GM12878 (cell line): ENCODE results near the gene ADGRD2. TPM values are rescaled to one million over a fixed set of nuclear protein-coding genes. Genes with fewer than 3 reads are reported as not detected.

Experiments
- ATAC-seq: fragments of 200-7000 bp; cut with Tn5 transposase; 3 replicates; pipeline ENCODE4 v1.9.1; 2020; ENCODE audit warnings: mild to moderate bottlenecking, moderate library complexity
- BruUV-seq: library from RNA; stranded (reverse); fragments of 400-500 nt; replicated peaks from 2 replicates; lab custom pipeline; 2021; lab: Mats Ljungman, UMichigan
- CTCF ChIA-PET: fragments of 300-600 bp; sonication (Branson Sonifier 250); formaldehyde crosslinking; extraction: SDS; loops from one replicate; lab custom pipeline; 2021; ENCODE audit warnings: inconsistent platforms; lab: Yijun Ruan, JAX
- POLR2A ChIA-PET: fragments of 350-600 bp; formaldehyde crosslinking; extraction: SDS; loops from one replicate; lab custom pipeline; 2021; ENCODE audit warnings: inconsistent platforms; lab: Charles Lee
- RAD21 ChIA-PET: fragments of 300-600 bp; sonication (Branson Sonifier 250); formaldehyde crosslinking; loops from one replicate; lab custom pipeline; 2023; ENCODE audit warnings: antibody characterized with exemption; ENCODE audit not compliant: unreplicated experiment; lab: Charles Lee
- SMC1A ChIA-PET: fragments of 300-600 bp; sonication (Branson Sonifier 250); formaldehyde crosslinking; loops from one replicate; lab custom pipeline; 2023; ENCODE audit not compliant: unreplicated experiment, uncharacterized antibody; lab: Charles Lee
- DNase-seq: peaks from one replicate; pipeline ENCODE4 v3.0.0-alpha.2; 2011; ENCODE audit warnings: low read depth, low spot score
- FAIRE-seq: peaks from 3 replicates; lab custom pipeline; 2011; peaks lifted over from hg19 to GRCh38; lab: Jason Lieb, UNC
- H2AFZ ChIP-seq: 2 replicates; pipeline ENCODE4 v1.6.0; 2011; ENCODE audit warnings: low read depth, low read length, control low read depth; ENCODE audit not compliant: control insufficient read depth
- H3K27ac ChIP-seq: 2 replicates; pipeline ENCODE4 v1.5.1; 2011; ENCODE audit warnings: control low read depth; ENCODE audit not compliant: control insufficient read depth, insufficient read depth
- H3K27me3 ChIP-seq, 2 experiments: replicated peaks in 1 of 2; 2 replicates each; pipeline versions ENCODE4 v1.6.0 to v1.6.1; 2011; ENCODE audit warnings: low read length in 1 of 2; ENCODE audit not compliant: control insufficient read depth in 2 of 2, insufficient read depth in 2 of 2
- H3K36me3 ChIP-seq, 2 experiments: 2 replicates each; pipeline ENCODE4 v1.5.1; 2011; ENCODE audit warnings: low read length in 1 of 2; ENCODE audit not compliant: control insufficient read depth in 2 of 2, insufficient read depth in 2 of 2
- H3K4me1 ChIP-seq: 2 replicates; pipeline ENCODE4 v1.6.1; 2011; ENCODE audit warnings: mild to moderate bottlenecking, low read length, moderate library complexity, mixed read lengths; ENCODE audit not compliant: control insufficient read depth, insufficient read depth
- H3K4me2 ChIP-seq: 2 replicates; pipeline ENCODE4 v1.6.0; 2011; ENCODE audit warnings: control low read depth; ENCODE audit not compliant: control insufficient read depth, insufficient read depth
- H3K4me3 ChIP-seq: fragments of 200-600 bp; sonication (generic); 2 replicates; pipeline ENCODE4 v1.5.1; 2016
- H3K79me2 ChIP-seq: 2 replicates; pipeline ENCODE4 v1.6.0; 2011; ENCODE audit warnings: low read length; ENCODE audit not compliant: control insufficient read depth, insufficient read depth
- H3K9ac ChIP-seq: 2 replicates; pipeline ENCODE4 v1.8.0; 2011; ENCODE audit warnings: low read length, control low read depth, mixed read lengths; ENCODE audit not compliant: control insufficient read depth, insufficient read depth
- H3K9me3 ChIP-seq: replicated peaks from 3 replicates; pipeline ENCODE4 v1.5.1; 2011; ENCODE audit warnings: mild to moderate bottlenecking, low read length; ENCODE audit not compliant: control insufficient read depth, insufficient read depth
- H4K20me1 ChIP-seq: 2 replicates; pipeline ENCODE4 v1.6.0; 2011; ENCODE audit not compliant: control insufficient read depth, insufficient read depth
- BRCA1 ChIP-seq: IDR thresholded peaks from 2 replicates; pipeline ENCODE4 v1.6.1; 2011; ENCODE audit warnings: low read depth, low read length, improper control_type of control experiment
- CHD1 ChIP-seq: IDR thresholded peaks from 2 replicates; pipeline ENCODE4 v1.6.1; 2012; ENCODE audit warnings: low read depth, low read length, improper control_type of control experiment
- CHD4 ChIP-seq: fragments of 200-600 bp; sonication (generic); IDR thresholded peaks from 2 replicates; pipeline ENCODE4 v1.6.1; 2016; ENCODE audit warnings: mild to moderate bottlenecking
- E2F4 ChIP-seq: IDR thresholded peaks from 2 replicates; pipeline ENCODE4 v1.6.1; 2012; ENCODE audit warnings: low read depth, low read length, improper control_type of control experiment
- EGR1 ChIP-seq, 2 experiments: IDR thresholded peaks; 1 replicate in 1 of 2; 2 replicates in 1 of 2; pipeline ENCODE4 v1.6.1; 2011 to 2012; ENCODE audit warnings: low read depth in 2 of 2, low read length in 2 of 2, borderline replicate concordance in 1 of 2, mild to moderate bottlenecking in 1 of 2, moderate library complexity in 1 of 2
- FOS ChIP-seq: IDR thresholded peaks from 3 replicates; pipeline ENCODE4 v1.6.1; 2011; ENCODE audit warnings: borderline replicate concordance; ENCODE audit not compliant: insufficient read length; ENCODE audit errors: extremely low read depth
- IKZF1 ChIP-seq: fragments of 450-650 bp; conservative IDR thresholded peaks from 2 replicates; pipeline ENCODE4 v1.6.1; 2017; ENCODE audit warnings: antibody characterized with exemption, mild to moderate bottlenecking
- IRF4 ChIP-seq: IDR thresholded peaks from 2 replicates; pipeline ENCODE4 v1.6.1; 2011; ENCODE audit warnings: low read depth, low read length
- MLLT1 ChIP-seq: fragments of 450-650 bp; IDR thresholded peaks from 2 replicates; pipeline ENCODE4 v1.6.1; 2016; ENCODE audit warnings: mild to moderate bottlenecking
- NFIC ChIP-seq: IDR thresholded peaks from 2 replicates; pipeline ENCODE4 v1.6.1; 2012; ENCODE audit warnings: low read depth, mild to moderate bottlenecking, inconsistent platforms, low read length, moderate library complexity
- SRF ChIP-seq, 2 experiments: IDR thresholded peaks; 2 replicates each; pipeline ENCODE4 v1.6.1; 2011; ENCODE audit warnings: low read depth in 2 of 2, low read length in 2 of 2, mild to moderate bottlenecking in 1 of 2, moderate library complexity in 1 of 2
- STAT1 ChIP-seq: fragments of 450-650 bp; conservative IDR thresholded peaks from 2 replicates; pipeline ENCODE4 v1.6.1; 2014; ENCODE audit warnings: antibody characterized with exemption, mild to moderate bottlenecking
- TBL1XR1 ChIP-seq: IDR thresholded peaks from 2 replicates; pipeline ENCODE4 v1.6.1; 2012; ENCODE audit warnings: low read depth, low read length, improper control_type of control experiment
- USF1 ChIP-seq: IDR thresholded peaks from 2 replicates; pipeline ENCODE4 v1.6.1; 2011; ENCODE audit warnings: borderline replicate concordance, low read depth, mild to moderate bottlenecking, moderate library complexity, mixed read lengths, low read length; ENCODE audit not compliant: insufficient read depth; ENCODE audit errors: extremely low read length
- ZZZ3 ChIP-seq: IDR thresholded peaks from 2 replicates; pipeline ENCODE4 v1.6.1; 2011; ENCODE audit warnings: low read depth; ENCODE audit not compliant: control insufficient read depth, insufficient read length
- WGBS: methylation state at CpG from one replicate; pipeline ENCODE4 v1.1.6; 2016; ENCODE audit warnings: low lambda C conversion rate; ENCODE audit not compliant: insufficient replicate concordance, insufficient coverage; ENCODE audit errors: missing lambda C conversion rate; 5-methylcytosine and 5-hydroxymethylcytosine counted together
- in situ Hi-C: fragments of 300-500 bp; cut with MboI; formaldehyde crosslinking; loops from 9 replicates; pipeline ENCODE4 v1.14.3; 2018; ENCODE audit warnings: mixed read lengths
- intact Hi-C: fragments of 100-400 bp; cut with micrococcal nuclease; formaldehyde crosslinking; loops from one replicate; pipeline ENCODE4 v1.14.2; 2022; ENCODE audit not compliant: unreplicated experiment
- polyA plus RNA-seq, 11 experiments: library from polyadenylated mRNA; depleted of rRNA in 4 of 11; unstranded in 6 of 11; stranded (reverse) in 5 of 11; fragments of >200 nt; fragmentation: Nextera tagmentation in 4 of 11; fragmentation: Illumina TruSeq in 1 of 11; extraction: Ambion mirVana in 4 of 11; extraction: Trizol in 1 of 11; gene quantifications; 1 replicate in 1 of 11; 2 replicates in 10 of 11; pipeline versions ENCODE4 v1.2.1 to v1.2.3, GENCODE V29; 2011 to 2016; ENCODE audit warnings: inconsistent platforms in 2 of 11, missing spikeins in 2 of 11, low read depth in 1 of 11
- total RNA-seq, 4 experiments: library from RNA; depleted of rRNA in 3 of 4; stranded (reverse); fragments of >200 nt in 3 of 4; fragmentation: Illumina TruSeq in 1 of 4; extraction: Trizol in 1 of 4; gene quantifications; 2 replicates each; pipeline versions ENCODE4 v1.2.1 to v1.2.3, GENCODE V29; 2013 to 2021

ADGRD2 gene
- total and polyA plus RNA-seq, 10 of the 15 experiments (the other 5 are each of a cell fraction or from before 2014, with no cell fraction given): not detected

- in situ Hi-C loops (no loop called here), intact Hi-C loops (no loop called here)
- ChIA-PET CTCF (no interaction called here), SMC1A (no interaction called here), RAD21 (no interaction called here), POLR2A (no interaction called here)
- BruUV-seq: no TSS peak
- ATAC-seq (peak; percentile 10; the same call in 1 of the 3 replicates), FAIRE-seq (no peak), DNase-seq (no peak)
- Histone ChIP-seq H4K20me1 (no peaks in the 10 kb centered on the region), H3K4me3 (no peak overlapping the region), H3K9me3 (no peaks in the 10 kb centered on the region), H3K4me2 (no peak overlapping the region; the same call in 1 of the 2 replicates), H3K79me2 (no peaks in the 10 kb centered on the region), H3K27me3 (no peaks in the 10 kb centered on the region), H2AFZ (no peak overlapping the region), H3K27ac (no peak overlapping the region), H3K4me1 (no peaks in the 10 kb centered on the region), H3K9ac (no peak overlapping the region), H3K36me3 (no peaks in the 10 kb centered on the region)
- no peak for TF ChIP-seq NFIC
- TF ChIP-seq IKZF1: no peak
- TF ChIP-seq FOS: no peak
- no peak for TF ChIP-seq ZZZ3
- no peak for TF ChIP-seq BRCA1
- no peak for TF ChIP-seq IRF4
- no peak for TF ChIP-seq EGR1 (IDR thresholded peaks at IDR 0.05; ENCODE audit: borderline replicate concordance in 1 of 2, low read depth in 2 of 2, low read length in 2 of 2)
- TF ChIP-seq CHD4: no peak
- TF ChIP-seq MLLT1: no peak
- no peak for TF ChIP-seq USF1
- TF ChIP-seq E2F4: no peak
- no peak for TF ChIP-seq SRF (IDR thresholded peaks at IDR 0.05; ENCODE audit: low read depth in 2 of 2, low read length in 2 of 2)
- TF ChIP-seq TBL1XR1: no peak
- TF ChIP-seq CHD1: no peak
- no peak for TF ChIP-seq STAT1
- WGBS: 44% methylated on average over 6 of the region's 6 CpGs
These were observed 61.2 kb downstream of the ADGRD2 start for GRCh38 chr9:124511426-124511840.
